ENCODE results near the gene GPHN.
"Not testable (repeated sequence)": the region's sequence is repeated elsewhere in the genome, so short reads cannot be mapped to it uniquely, and the experiment has no call there.

GPHN gene

DNA sequence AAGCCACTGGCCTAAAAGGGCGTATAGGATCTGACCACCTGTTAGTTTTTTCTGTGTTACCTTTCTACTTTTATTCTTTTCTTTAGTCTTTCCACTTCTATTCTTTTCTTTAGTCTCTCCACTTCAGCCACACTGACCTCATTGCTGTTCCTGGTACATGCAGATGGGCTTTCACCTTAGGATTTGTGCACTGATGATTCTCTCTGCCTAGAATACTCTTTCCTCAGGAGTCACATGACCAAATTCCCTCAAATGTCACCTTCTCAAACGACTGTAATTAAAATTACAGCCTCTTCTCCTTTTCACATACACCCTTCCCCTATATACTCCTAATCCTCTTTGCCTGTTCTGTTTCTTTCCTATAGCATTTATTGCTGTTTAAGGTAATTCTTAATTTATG lies 36.0 kb downstream of the GPHN start:
- H3K4me3 ChIP-seq (replicated peaks; ENCODE audit: low read depth, low read length) = no peak overlapping the region
- no peak for DNase-seq (ENCODE audit: low read depth)
- TF ChIP-seq, protein P1, sequence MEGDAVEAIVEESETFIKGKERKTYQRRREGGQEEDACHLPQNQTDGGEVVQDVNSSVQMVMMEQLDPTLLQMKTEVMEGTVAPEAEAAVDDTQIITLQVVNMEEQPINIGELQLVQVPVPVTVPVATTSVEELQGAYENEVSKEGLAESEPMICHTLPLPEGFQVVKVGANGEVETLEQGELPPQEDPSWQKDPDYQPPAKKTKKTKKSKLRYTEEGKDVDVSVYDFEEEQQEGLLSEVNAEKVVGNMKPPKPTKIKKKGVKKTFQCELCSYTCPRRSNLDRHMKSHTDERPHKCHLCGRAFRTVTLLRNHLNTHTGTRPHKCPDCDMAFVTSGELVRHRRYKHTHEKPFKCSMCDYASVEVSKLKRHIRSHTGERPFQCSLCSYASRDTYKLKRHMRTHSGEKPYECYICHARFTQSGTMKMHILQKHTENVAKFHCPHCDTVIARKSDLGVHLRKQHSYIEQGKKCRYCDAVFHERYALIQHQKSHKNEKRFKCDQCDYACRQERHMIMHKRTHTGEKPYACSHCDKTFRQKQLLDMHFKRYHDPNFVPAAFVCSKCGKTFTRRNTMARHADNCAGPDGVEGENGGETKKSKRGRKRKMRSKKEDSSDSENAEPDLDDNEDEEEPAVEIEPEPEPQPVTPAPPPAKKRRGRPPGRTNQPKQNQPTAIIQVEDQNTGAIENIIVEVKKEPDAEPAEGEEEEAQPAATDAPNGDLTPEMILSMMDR (IDR thresholded peaks at IDR 0.05; ENCODE audit: low read length, missing control alignments) = no peak

DNA sequence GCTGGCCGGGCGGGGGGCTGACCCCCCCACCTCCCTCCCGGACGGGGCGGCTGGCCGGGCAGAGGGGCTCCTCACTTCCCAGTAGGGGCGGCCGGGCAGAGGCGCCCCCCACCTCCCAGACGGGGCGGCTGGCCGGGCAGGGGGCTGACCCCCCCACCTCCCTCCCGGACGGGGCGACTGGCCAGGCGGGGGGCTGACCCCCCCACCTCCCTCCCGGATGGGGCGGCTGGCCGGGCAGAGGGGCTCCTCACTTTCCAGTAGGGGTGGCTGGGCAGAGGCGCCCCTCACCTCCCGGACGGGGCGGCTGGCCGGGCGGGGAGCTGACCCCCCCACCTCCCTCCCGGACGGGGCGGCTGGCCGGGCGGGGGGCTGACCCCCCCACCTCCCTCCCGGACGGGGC lies 37.2 kb downstream of the GPHN start:
- DNase-seq (ENCODE audit: low read depth); H3K4me3 ChIP-seq (replicated peaks; ENCODE audit: low read depth, low read length): not testable (repeated sequence)

DNA sequence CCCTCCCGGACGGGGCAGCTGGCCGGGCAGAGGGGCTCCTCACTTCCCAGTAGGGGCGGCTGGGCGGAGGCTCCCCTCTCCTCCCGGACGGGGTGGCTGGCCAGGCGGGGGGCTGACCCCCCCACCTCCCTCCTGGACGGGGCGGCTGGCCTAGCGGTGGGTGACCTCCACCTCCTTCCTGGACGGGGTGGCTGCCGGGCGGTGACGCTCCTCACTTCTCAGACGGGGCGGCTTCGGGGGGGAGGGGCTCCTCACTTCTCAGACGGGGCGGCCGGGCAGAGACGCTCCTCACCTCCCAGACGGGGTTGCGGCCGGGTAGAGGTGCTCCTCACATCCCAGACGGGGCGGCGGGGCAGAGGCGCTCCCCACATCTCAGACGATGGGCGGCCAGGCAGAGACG lies 37.8 kb downstream of the GPHN start:
- DNase-seq (ENCODE audit: low read depth); H3K4me3 ChIP-seq (replicated peaks; ENCODE audit: low read depth, low read length): not testable (repeated sequence)

DNA sequence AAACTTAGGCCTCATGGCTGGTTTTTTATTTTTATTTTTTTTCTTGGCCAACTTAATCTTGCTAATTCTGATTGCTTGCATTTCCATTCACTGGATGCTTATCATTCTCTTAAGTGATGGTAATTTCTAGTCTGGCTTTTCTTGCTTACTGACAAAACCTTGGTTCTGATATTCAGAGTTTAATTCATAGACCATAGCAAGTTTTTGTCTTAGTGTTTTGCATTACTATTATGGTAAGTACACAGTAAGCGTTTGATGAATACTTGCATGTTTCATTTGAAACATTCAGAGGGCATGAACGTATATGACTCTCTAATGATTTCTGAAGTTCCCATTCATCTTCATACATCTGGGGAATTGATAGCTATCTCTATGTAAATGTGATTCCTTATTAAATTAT lies 55.8 kb downstream of the GPHN start:
- H3K4me3 ChIP-seq (replicated peaks; ENCODE audit: low read depth, low read length) = no peak overlapping the region
- no peak for DNase-seq (ENCODE audit: low read depth)
- TF ChIP-seq, protein P1 (IDR thresholded peaks at IDR 0.05; ENCODE audit: low read length, missing control alignments) = no peak

DNA sequence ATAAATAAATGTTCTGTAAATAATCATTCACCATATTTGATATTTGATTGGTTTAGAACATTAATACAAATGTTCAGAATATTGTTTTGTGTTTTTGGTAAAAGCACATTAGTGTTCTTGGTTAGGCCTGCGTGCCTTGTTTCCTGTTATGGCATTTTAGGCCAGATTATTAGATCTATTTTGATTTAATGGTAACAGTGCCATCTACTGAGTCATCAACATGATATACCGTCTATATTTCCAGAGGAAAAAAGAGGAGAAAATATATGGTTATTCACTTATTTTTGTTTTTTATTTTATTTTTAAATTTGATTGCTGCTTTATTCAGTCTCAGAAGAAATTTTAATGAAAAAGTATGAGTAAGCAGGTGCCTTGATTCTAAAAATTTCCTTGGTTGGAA lies 60.3 kb downstream of the GPHN start:
- no peak overlapping the region for H3K4me3 ChIP-seq (replicated peaks; ENCODE audit: low read depth, low read length)
- TF ChIP-seq, protein P1 (IDR thresholded peaks at IDR 0.05; ENCODE audit: low read length, missing control alignments) = no peak
- DNase-seq (ENCODE audit: low read depth) = peak; percentile 14

DNA sequence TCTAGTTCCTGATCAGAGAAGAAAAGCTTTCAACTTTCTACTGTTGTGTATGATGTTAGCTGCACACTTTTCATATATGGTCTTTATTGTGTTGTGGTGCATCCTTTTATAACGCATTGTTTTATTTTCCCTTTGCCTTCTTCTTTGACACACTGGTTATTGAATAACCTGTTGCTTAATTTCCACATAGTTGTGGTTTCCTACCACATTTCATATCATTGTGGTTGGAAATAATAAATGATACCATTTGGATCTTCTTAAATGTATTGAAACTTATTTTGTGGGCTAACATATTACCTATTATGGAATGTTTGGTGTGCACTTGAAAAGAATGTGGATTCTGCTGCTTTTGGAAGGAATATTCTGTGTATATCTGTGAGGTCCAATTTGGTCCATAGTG lies 64.9 kb downstream of the GPHN start:
- H3K4me3 ChIP-seq (replicated peaks; ENCODE audit: low read depth, low read length) = no peak overlapping the region
- peak; percentile 27 for DNase-seq (ENCODE audit: low read depth)
- TF ChIP-seq, protein P1 (IDR thresholded peaks at IDR 0.05; ENCODE audit: low read length, missing control alignments) = no peak

DNA sequence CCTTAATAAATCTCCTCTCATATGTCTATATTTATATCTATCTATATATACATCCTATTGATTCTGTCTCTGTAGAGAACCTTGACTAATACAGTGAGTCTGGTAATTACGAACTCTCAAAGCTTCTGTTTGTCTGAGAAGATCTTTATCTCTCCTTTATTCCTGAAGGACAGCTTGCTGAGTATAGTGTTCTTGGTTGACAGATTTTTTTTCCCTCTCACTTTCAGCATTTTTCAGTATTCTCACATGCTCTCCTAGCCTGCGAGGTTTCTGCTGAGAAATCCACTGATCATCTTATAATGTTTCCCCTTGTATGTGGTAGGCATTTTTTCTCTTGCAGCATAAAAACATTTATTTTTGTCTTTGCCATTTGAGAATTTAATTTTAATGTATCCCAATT lies 67.1 kb downstream of the GPHN start:
- no peak overlapping the region for H3K4me3 ChIP-seq (replicated peaks; ENCODE audit: low read depth, low read length)
- no peak for DNase-seq (ENCODE audit: low read depth)
- TF ChIP-seq, protein P1 (IDR thresholded peaks at IDR 0.05; ENCODE audit: low read length, missing control alignments) = no peak

DNA sequence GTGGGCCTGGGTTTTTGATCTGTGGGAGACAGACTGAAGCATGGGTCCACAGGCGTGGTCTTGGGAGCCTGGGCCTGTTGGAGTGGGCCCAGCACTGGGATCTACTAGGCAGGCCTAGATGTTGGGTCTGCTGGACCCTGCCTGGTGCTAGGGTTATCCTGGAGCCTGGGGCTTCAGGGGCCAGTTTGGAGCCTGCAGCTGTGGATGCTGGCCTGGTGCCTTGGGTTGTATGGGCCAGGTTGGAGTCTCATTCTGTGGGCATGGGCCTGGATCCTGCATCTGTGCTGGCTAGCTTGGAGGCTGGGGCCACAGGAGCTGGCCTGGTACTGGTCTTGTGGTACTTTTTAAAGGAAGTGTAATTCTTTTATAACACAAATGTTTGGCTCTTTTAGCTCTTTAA lies 68.0 kb downstream of the GPHN start:
- no peak overlapping the region for H3K4me3 ChIP-seq (replicated peaks; ENCODE audit: low read depth, low read length)
- DNase-seq (ENCODE audit: low read depth) = no peak
- TF ChIP-seq, protein P1 (IDR thresholded peaks at IDR 0.05; ENCODE audit: low read length, missing control alignments) = no peak

DNA sequence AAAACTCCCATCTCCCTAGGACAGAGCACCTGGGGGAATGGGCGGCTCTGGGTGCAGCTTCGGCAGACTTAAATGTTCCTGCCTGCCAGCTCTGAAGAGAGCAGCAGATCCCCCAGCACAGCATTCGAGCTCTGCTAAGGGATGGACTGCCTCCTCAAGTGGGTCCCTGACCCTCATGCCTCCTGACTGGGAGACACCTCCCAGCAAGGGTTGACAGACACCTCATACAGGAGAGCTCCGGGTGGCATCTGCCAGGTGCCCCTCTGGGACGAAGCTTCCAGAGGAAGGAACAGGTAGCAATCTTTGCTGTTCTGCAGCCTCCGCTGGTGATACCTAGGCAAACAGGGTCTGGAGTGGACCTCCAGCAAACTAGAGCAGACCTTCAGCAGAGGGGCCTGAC lies 79.8 kb downstream of the GPHN start:
- not testable (repeated sequence) for DNase-seq (ENCODE audit: low read depth); H3K4me3 ChIP-seq (replicated peaks; ENCODE audit: low read depth, low read length)

All from fibroblast of pulmonary artery (primary cell).